T-cell (primary cell): Measurements from ENCODE around the gene GRWD1. TPM values are rescaled to one million over a fixed set of nuclear protein-coding genes. Genes with fewer than 3 reads are reported as not detected.

Experiments
- ATAC-seq, 4 experiments: fragments of 200-7000 bp in 3 of 4; fragments of 150-1000 bp in 1 of 4; cut with Tn5 transposase; replicated peaks in 1 of 4; 1 replicate in 3 of 4; 2 replicates in 1 of 4; pipeline ENCODE4 v1.10.0; 2021; ENCODE audit warnings: moderate library complexity in 3 of 4, mild to moderate bottlenecking in 2 of 4, moderate number of reproducible peaks in 1 of 4
- CTCF ChIA-PET, 2 donors: fragments of 300-600 bp; sonication (Branson Sonifier 250); formaldehyde crosslinking; loops; one replicate each; lab custom pipeline; 2022; ENCODE audit warnings: antibody characterized with exemption in 2 of 2; lab: Charles Lee
- POLR2A ChIA-PET, 2 donors: fragments of 300-600 bp; sonication (Branson Sonifier 250); formaldehyde crosslinking; loops; one replicate each; lab custom pipeline; 2022; ENCODE audit warnings: antibody characterized with exemption in 2 of 2; lab: Charles Lee
- DNase-seq, 35 experiments: peaks; one replicate each; pipeline versions ENCODE4 v3.0.0 to v3.0.0-alpha.2; 2013 to 2023
- H3K27ac ChIP-seq: one replicate; pipeline ENCODE4 v1.5.1; 2013; ENCODE audit warnings: low read length
- H3K27me3 ChIP-seq, 2 experiments: replicated peaks in 1 of 2; 1 replicate in 1 of 2; 2 replicates in 1 of 2; pipeline versions ENCODE4 v1.6.1 to v1.7.0; 2013; ENCODE audit warnings: low read length in 1 of 2, mixed read lengths in 1 of 2; ENCODE audit not compliant: control insufficient read depth in 2 of 2, insufficient read depth in 2 of 2; ENCODE audit errors: extremely low read depth in 1 of 2
- H3K36me3 ChIP-seq, 2 donors: 1 replicate in 1 of 2; 2 replicates in 1 of 2; pipeline versions ENCODE4 v1.6.1 to v1.7.0; 2013; ENCODE audit warnings: low read length in 1 of 2; ENCODE audit not compliant: control insufficient read depth in 2 of 2, insufficient read depth in 1 of 2; ENCODE audit errors: extremely low read depth in 1 of 2
- H3K4me1 ChIP-seq, 2 experiments: 1 replicate in 1 of 2; 2 replicates in 1 of 2; pipeline versions ENCODE4 v1.6.1 to v1.7.0; 2013; ENCODE audit warnings: low read length in 2 of 2, mixed read lengths in 1 of 2; ENCODE audit not compliant: insufficient read depth in 2 of 2, control insufficient read depth in 1 of 2; ENCODE audit errors: extremely low read depth in 1 of 2
- H3K4me3 ChIP-seq, 2 donors: 1 replicate in 1 of 2; 2 replicates in 1 of 2; pipeline versions ENCODE4 v1.5.1 to v1.7.0; 2013; ENCODE audit warnings: mild to moderate bottlenecking in 2 of 2, low read length in 1 of 2, moderate library complexity in 1 of 2; ENCODE audit not compliant: control insufficient read depth in 1 of 2; ENCODE audit errors: extremely low read depth in 1 of 2
- H3K9me3 ChIP-seq: 2 replicates; pipeline ENCODE4 v1.7.0; 2013
- H3K27ac Mint-ChIP-seq, 2 donors: one replicate each; pipeline ENCODE4 v1.8.0; 2020 to 2021; ENCODE audit warnings: mild to moderate bottlenecking in 2 of 2, mixed read lengths in 2 of 2
- H3K27me3 Mint-ChIP-seq, 2 donors: one replicate each; pipeline ENCODE4 v1.8.0; 2021 to 2022; ENCODE audit warnings: mixed read lengths in 2 of 2
- H3K36me3 Mint-ChIP-seq: one replicate; pipeline ENCODE4 v1.8.0; 2021; ENCODE audit warnings: mixed read lengths
- H3K4me1 Mint-ChIP-seq, 3 donors: one replicate each; pipeline ENCODE4 v1.8.0; 2020 to 2022; ENCODE audit warnings: mixed read lengths in 3 of 3, mild to moderate bottlenecking in 1 of 3
- H3K4me3 Mint-ChIP-seq, 3 donors: one replicate each; pipeline ENCODE4 v1.8.0; 2020 to 2022; ENCODE audit warnings: mild to moderate bottlenecking in 3 of 3, mixed read lengths in 3 of 3, moderate library complexity in 3 of 3
- H3K9me3 Mint-ChIP-seq, 3 donors: one replicate each; pipeline ENCODE4 v1.8.0; 2020 to 2022; ENCODE audit warnings: mixed read lengths in 3 of 3
- WGBS: methylation state at CpG from one replicate; pipeline ENCODE4 v1.1.5; 2013; ENCODE audit warnings: missing lambda C conversion rate; ENCODE audit not compliant: insufficient coverage; 5-methylcytosine and 5-hydroxymethylcytosine counted together
- total RNA-seq, 35 experiments: library from RNA in 6 of 35; stranded (reverse) in 6 of 35; fragments of 120-200 nt in 1 of 35; gene quantifications; one replicate each; pipeline versions ENCODE4 v1.2.1 to v1.2.4 and lab custom pipeline; 2013 to 2026

GRWD1 gene
- total RNA-seq, 5 donors from 2014 or later (not counting 1 experiment from before 2014, with no cell fraction given) = 29.7 to 55.2 (median 42.6) TPM

- Mint-ChIP-seq H3K36me3 (peaks cover 33% of the 10 kb centered on the region), H3K27ac (no peak overlapping the region), H3K27me3 (no peaks in the 10 kb centered on the region), H3K9me3 (no peaks in the 10 kb centered on the region), H3K4me1 (peaks cover 18 to 22% (median 18%) of the 10 kb centered on the region in 3 donors), H3K4me3 (no peak overlapping the region)
- Histone ChIP-seq H3K4me1 (peaks cover under 1 to 6% of the 10 kb centered on the region in 2 experiments), H3K4me3 (no peak overlapping the region), H3K27me3 (no peaks in the 10 kb centered on the region), H3K36me3 (peaks cover 28 to 80% of the 10 kb centered on the region in 2 donors), H3K27ac (no peak overlapping the region), H3K9me3 (no peaks in the 10 kb centered on the region)
- no peak for ATAC-seq
- WGBS = 92% methylated on average over 6 of the region's 12 CpGs
- ChIA-PET POLR2A (no interaction called here), CTCF (no interaction called here)
- no peak for DNase-seq
Measured at GRCh38 chr19:48451624-48452023, 5.8 kb downstream of the GRWD1 start.

- ATAC-seq (peak in 1 of 4 experiments; percentile 17), DNase-seq (no peak)
- Histone ChIP-seq H3K36me3 (peaks cover 28 to 79% of the 10 kb centered on the region in 2 donors), H3K27me3 (no peaks in the 10 kb centered on the region), H3K27ac (no peak overlapping the region), H3K9me3 (no peaks in the 10 kb centered on the region), H3K4me1 (peaks cover 0 to 4% of the 10 kb centered on the region in 2 experiments), H3K4me3 (no peak overlapping the region)
- Mint-ChIP-seq H3K4me1 (peaks cover 15 to 17% (median 16%) of the 10 kb centered on the region in 3 donors), H3K9me3 (no peaks in the 10 kb centered on the region), H3K27ac (no peak overlapping the region), H3K27me3 (no peaks in the 10 kb centered on the region), H3K36me3 (peaks cover 33% of the 10 kb centered on the region), H3K4me3 (no peak overlapping the region)
- ChIA-PET CTCF (no interaction called here), POLR2A (no interaction called here)
- 95% methylated on average over 31 of the region's 33 CpGs for WGBS
Measured at GRCh38 chr19:48452289-48453190, 6.8 kb downstream of the GRWD1 start.

GRCh38 chr19:48454150-48454730, 8.5 kb downstream of the GRWD1 start:
- Histone ChIP-seq H3K27me3 (no peaks in the 10 kb centered on the region), H3K36me3 (peaks cover 24 to 64% of the 10 kb centered on the region in 2 donors), H3K9me3 (no peaks in the 10 kb centered on the region), H3K4me3 (no peak overlapping the region), H3K4me1 (peaks cover 0 to 4% of the 10 kb centered on the region in 2 experiments), H3K27ac (no peak overlapping the region)
- H3K9me3 Mint-ChIP-seq = no peaks in the 10 kb centered on the region
- H3K27ac Mint-ChIP-seq = no peak overlapping the region
- H3K36me3 Mint-ChIP-seq = peaks cover 19% of the 10 kb centered on the region
- WGBS = 94% methylated on average over 15 of the region's 22 CpGs
- CTCF ChIA-PET = no interaction called here
- no peak for DNase-seq
- no peaks in the 10 kb centered on the region for H3K27me3 Mint-ChIP-seq
- H3K4me3 Mint-ChIP-seq = no peak overlapping the region
- H3K4me1 Mint-ChIP-seq = peaks cover 4 to 9% (median 5%) of the 10 kb centered on the region in 3 donors
- POLR2A ChIA-PET = no interaction called here
- ATAC-seq = no peak

- ChIA-PET POLR2A (no interaction called here), CTCF (interaction anchor here in 1 of 2 donors (0.5 kb wide), 1 partner anchor 166 kb away, joined by 5 read pairs; no protein-coding TSS in a partner anchor)
- peaks cover 4 to 9% (median 5%) of the 10 kb centered on the region in 3 donors for H3K4me1 Mint-ChIP-seq
- DNase-seq (no peak), ATAC-seq (no peak)
- no peaks in the 10 kb centered on the region for H3K27me3 Mint-ChIP-seq
- peak within 1 kb of the TSS in 1 of 2 donors; percentile 19 for H3K27ac Mint-ChIP-seq
- Histone ChIP-seq H3K9me3 (no peaks in the 10 kb centered on the region), H3K27me3 (no peaks in the 10 kb centered on the region), H3K4me1 (peaks cover 0 to 4% of the 10 kb centered on the region in 2 experiments), H3K27ac (no peak within 1 kb of the TSS), H3K36me3 (peaks cover 24 to 53% of the 10 kb centered on the region in 2 donors), H3K4me3 (no peak within 1 kb of the TSS)
- WGBS = 95% methylated on average over 10 of the region's 16 CpGs
- H3K36me3 Mint-ChIP-seq = peaks cover 15% of the 10 kb centered on the region
- H3K4me3 Mint-ChIP-seq = no peak within 1 kb of the TSS
- H3K9me3 Mint-ChIP-seq = no peaks in the 10 kb centered on the region
Measured at GRCh38 chr19:48455171-48455907, 9.6 kb downstream of the GRWD1 start, which contains the start of gene KCNJ14. Gene KCNJ14, plus strand, starts transcription at chr19:48455574. Its CDS starts 6,151 bp downstream, at chr19:48461725.

- POLR2A ChIA-PET = no interaction called here
- WGBS = 82% methylated on average over 6 of the region's 11 CpGs
- DNase-seq = no peak
Measured at GRCh38 chr19:48455908-48456562, 10.3 kb downstream of the GRWD1 start.

More at GRCh38 chr19:48455908-48456562, 10.3 kb downstream of the GRWD1 start:
- ATAC-seq = no peak
- H3K27me3 ChIP-seq = no peaks in the 10 kb centered on the region
- Mint-ChIP-seq H3K4me3 (no peak overlapping the region), H3K9me3 (no peaks in the 10 kb centered on the region), H3K27me3 (no peaks in the 10 kb centered on the region), H3K36me3 (peaks cover 15% of the 10 kb centered on the region), H3K27ac (no peak overlapping the region), H3K4me1 (peaks cover 4 to 9% (median 5%) of the 10 kb centered on the region in 3 donors)
- H3K4me3 ChIP-seq = no peak overlapping the region
- H3K36me3 ChIP-seq = peaks cover 17 to 46% of the 10 kb centered on the region in 2 donors
- H3K27ac ChIP-seq = no peak overlapping the region
- H3K9me3 ChIP-seq = no peaks in the 10 kb centered on the region
- CTCF ChIA-PET = interaction anchor here in 1 of 2 donors (0.5 kb wide), 1 partner anchor 166 kb away, joined by 5 read pairs; no protein-coding TSS in a partner anchor
- H3K4me1 ChIP-seq = peaks cover 0 to 4% of the 10 kb centered on the region in 2 experiments
